GM13976 (cell line): ENCODE results near the gene AP1S1.

Experiments used
- DNase-seq: peaks from one replicate; pipeline ENCODE4 v3.0.0; 2012; ENCODE audit warnings: low spot score
- in situ Hi-C: fragments of 300-500 bp; cut with MboI; formaldehyde crosslinking; loops from one replicate; pipeline ENCODE4 v1.12.0; 2022; ENCODE audit warnings: low sequenced_read_pairs, mixed read lengths, inconsistent platforms; ENCODE audit not compliant: unreplicated experiment
- TF ChIP-seq, protein P1 (sequence below): IDR thresholded peaks from 2 replicates; pipeline ENCODE4 v1.5.1; 2012; ENCODE audit warnings: borderline replicate concordance, mild to moderate bottlenecking; ENCODE audit not compliant: insufficient read depth; ENCODE audit errors: extremely low read depth, missing control alignments, control extremely low read depth

AP1S1 gene

GRCh38 chr7:101133621-101134398 lies 20.5 kb upstream of the AP1S1 start:
- DNase-seq = no peak
- TF ChIP-seq, protein P1, sequence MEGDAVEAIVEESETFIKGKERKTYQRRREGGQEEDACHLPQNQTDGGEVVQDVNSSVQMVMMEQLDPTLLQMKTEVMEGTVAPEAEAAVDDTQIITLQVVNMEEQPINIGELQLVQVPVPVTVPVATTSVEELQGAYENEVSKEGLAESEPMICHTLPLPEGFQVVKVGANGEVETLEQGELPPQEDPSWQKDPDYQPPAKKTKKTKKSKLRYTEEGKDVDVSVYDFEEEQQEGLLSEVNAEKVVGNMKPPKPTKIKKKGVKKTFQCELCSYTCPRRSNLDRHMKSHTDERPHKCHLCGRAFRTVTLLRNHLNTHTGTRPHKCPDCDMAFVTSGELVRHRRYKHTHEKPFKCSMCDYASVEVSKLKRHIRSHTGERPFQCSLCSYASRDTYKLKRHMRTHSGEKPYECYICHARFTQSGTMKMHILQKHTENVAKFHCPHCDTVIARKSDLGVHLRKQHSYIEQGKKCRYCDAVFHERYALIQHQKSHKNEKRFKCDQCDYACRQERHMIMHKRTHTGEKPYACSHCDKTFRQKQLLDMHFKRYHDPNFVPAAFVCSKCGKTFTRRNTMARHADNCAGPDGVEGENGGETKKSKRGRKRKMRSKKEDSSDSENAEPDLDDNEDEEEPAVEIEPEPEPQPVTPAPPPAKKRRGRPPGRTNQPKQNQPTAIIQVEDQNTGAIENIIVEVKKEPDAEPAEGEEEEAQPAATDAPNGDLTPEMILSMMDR = no peak
- in situ Hi-C loops = no loop called here

GRCh38 chr7:101134399-101134980 lies 19.8 kb upstream of the AP1S1 start:
- TF ChIP-seq, protein P1 = no peak

GRCh38 chr7:101137651-101138212 lies 16.5 kb upstream of the AP1S1 start:
- no peak for DNase-seq
- in situ Hi-C loops = no loop called here
- TF ChIP-seq, protein P1 = no peak

More at GRCh38 chr7:101134399-101134980, 19.8 kb upstream of the AP1S1 start:
- DNase-seq = no peak
- in situ Hi-C loops = no loop called here

- in situ Hi-C loops = no loop called here
- TF ChIP-seq, protein P1 = peak; percentile 43
- DNase-seq = peak; percentile 85
Observed at GRCh38 chr7:101138213-101138870, 15.9 kb upstream of the AP1S1 start.

- no peak for DNase-seq
- TF ChIP-seq, protein P1 = no peak
- in situ Hi-C loops = loop anchor here (10.0 kb wide), 1 partner anchor 54 kb away; no protein-coding TSS in a partner anchor
Observed at GRCh38 chr7:101140339-101140699, 14.0 kb upstream of the AP1S1 start.

DNA sequence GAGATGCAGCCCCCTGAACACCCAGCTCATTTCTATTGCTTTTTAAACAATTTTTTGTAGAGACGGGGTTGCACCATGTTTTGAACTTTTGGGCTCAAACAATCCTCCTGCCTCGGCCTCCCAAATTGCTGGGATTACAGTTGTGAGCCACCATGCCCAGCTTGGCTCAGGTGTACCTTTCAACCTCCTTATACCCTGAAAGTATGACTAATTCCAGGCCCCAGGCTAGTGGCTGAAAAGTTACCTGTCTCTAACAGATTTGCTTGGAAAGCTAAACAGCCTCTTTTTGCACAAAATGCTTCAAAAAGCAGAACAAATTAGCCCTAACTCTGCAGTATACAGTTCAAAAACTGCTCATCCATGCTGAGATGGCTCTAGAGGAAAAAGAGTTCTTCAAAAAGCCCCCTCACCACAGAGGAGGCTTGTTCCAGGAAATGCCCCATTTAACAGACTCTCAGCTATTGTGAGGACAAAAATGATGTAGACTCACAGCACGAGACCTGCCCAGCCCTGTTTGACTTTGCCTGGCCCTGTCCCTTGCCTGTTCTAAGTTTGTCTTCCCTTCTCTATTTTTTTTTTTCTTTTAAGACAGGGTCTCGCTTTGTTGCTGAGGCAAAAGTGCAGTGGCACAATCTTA lies 13.4 kb upstream of the AP1S1 start:
- no peak for DNase-seq
- in situ Hi-C loops = loop anchor here (10.0 kb wide), 1 partner anchor 54 kb away; no protein-coding TSS in a partner anchor
- TF ChIP-seq, protein P1 = no peak
